Neural cell (in vitro differentiated cells): Measurements from ENCODE around the gene ESPL1.

ENCODE experiments used
- CTCF ChIP-seq: fragments of 450-650 bp; IDR thresholded peaks from 2 replicates; pipeline ENCODE4 v1.5.1; 2014; ENCODE audit warnings: antibody characterized with exemption, mild to moderate bottlenecking, moderate library complexity; ENCODE audit not compliant: poor library complexity, severe bottlenecking
- EP300 ChIP-seq: fragments of 450-650 bp; conservative IDR thresholded peaks from 2 replicates; pipeline ENCODE4 v1.6.1; 2014; ENCODE audit warnings: antibody characterized with exemption, mild to moderate bottlenecking, moderate library complexity; ENCODE audit not compliant: poor library complexity, severe bottlenecking
- EZH2 ChIP-seq: fragments of 200-600, 300-800 bp; shearing (Covaris generic), sonication (generic); IDR thresholded peaks from 2 replicates; pipeline ENCODE4 v1.6.1; 2014; ENCODE audit warnings: antibody characterized with exemption, low read length, borderline replicate concordance, mild to moderate bottlenecking; ENCODE audit not compliant: insufficient read depth, poor library complexity, severe bottlenecking
- MXI1 ChIP-seq: fragments of 450-650 bp; conservative IDR thresholded peaks from 2 replicates; pipeline ENCODE4 v1.6.1; 2014; ENCODE audit warnings: antibody characterized with exemption, mild to moderate bottlenecking; ENCODE audit not compliant: poor library complexity, severe bottlenecking
- POLR2AphosphoS5 ChIP-seq: IDR thresholded peaks from 2 replicates; pipeline ENCODE4 v1.6.1; 2012
- REST ChIP-seq: IDR thresholded peaks from 2 replicates; pipeline ENCODE4 v1.6.1; 2012; ENCODE audit warnings: borderline replicate concordance
- SMC3 ChIP-seq: fragments of 450-650 bp; conservative IDR thresholded peaks from 2 replicates; pipeline ENCODE4 v1.6.1; 2014; ENCODE audit warnings: antibody characterized with exemption, mild to moderate bottlenecking, moderate library complexity; ENCODE audit not compliant: poor library complexity
- TAF1 ChIP-seq: IDR thresholded peaks from 2 replicates; pipeline ENCODE4 v1.6.1; 2012; ENCODE audit warnings: low read depth

GRCh38 chr12:53223389-53224060, 44.6 kb upstream of the ESPL1 start:
- no peak for TF ChIP-seq CTCF
- no peak for TF ChIP-seq EZH2
- no peak for TF ChIP-seq SMC3
- TF ChIP-seq MXI1: no peak
- no peak for TF ChIP-seq POLR2AphosphoS5
- no peak for TF ChIP-seq EP300
- no peak for TF ChIP-seq REST
- TF ChIP-seq TAF1: no peak
